GM23248 (cell line): ENCODE results near the gene TPGS1. TPM values are rescaled to one million over a fixed set of nuclear protein-coding genes. Genes with fewer than 3 reads are reported as not detected.

Source experiments
- DNase-seq: peaks from one replicate; pipeline ENCODE4 v3.0.0-alpha.2; 2015
- H2AFZ ChIP-seq: fragments of 200-600 bp; sonication (generic); 2 replicates; pipeline ENCODE4 v1.6.1; 2016; ENCODE audit warnings: antibody characterized with exemption
- H3F3A ChIP-seq: fragments of 200-600 bp; sonication (generic); 2 replicates; pipeline ENCODE4 v1.6.1; 2016; ENCODE audit warnings: mild to moderate bottlenecking, antibody characterized with exemption, mixed run types; ENCODE audit not compliant: insufficient read depth
- H3K27ac ChIP-seq: fragments of 200-600 bp; sonication (generic); 2 replicates; pipeline ENCODE4 v1.5.1; 2016; ENCODE audit warnings: mild to moderate bottlenecking
- H3K27me3 ChIP-seq: fragments of 200-600 bp; sonication (generic); replicated peaks from 2 replicates; pipeline ENCODE4 v1.6.1; 2016; ENCODE audit warnings: mild to moderate bottlenecking; ENCODE audit not compliant: insufficient read depth
- H3K36me3 ChIP-seq: fragments of 200-600 bp; sonication (generic); 2 replicates; pipeline ENCODE4 v1.6.1; 2016; ENCODE audit warnings: low read depth, mild to moderate bottlenecking
- H3K4me1 ChIP-seq: fragments of 200-600 bp; sonication (generic); 2 replicates; pipeline ENCODE4 v1.6.1; 2016; ENCODE audit warnings: mild to moderate bottlenecking; ENCODE audit not compliant: insufficient read depth
- H3K4me2 ChIP-seq: fragments of 200-600 bp; sonication (generic); one replicate; pipeline ENCODE4 v1.6.1; 2016; ENCODE audit warnings: mild to moderate bottlenecking; ENCODE audit not compliant: unreplicated experiment
- H3K4me3 ChIP-seq: fragments of 200-600 bp; sonication (generic); 2 replicates; pipeline ENCODE4 v1.5.1; 2016; ENCODE audit warnings: mild to moderate bottlenecking
- H3K79me2 ChIP-seq: fragments of 200-600 bp; sonication (generic); 2 replicates; pipeline ENCODE4 v1.6.1; 2016; ENCODE audit warnings: mild to moderate bottlenecking; ENCODE audit not compliant: insufficient read depth
- H3K9ac ChIP-seq: fragments of 200-600 bp; sonication (generic); 2 replicates; pipeline ENCODE4 v1.6.1; 2016; ENCODE audit warnings: mild to moderate bottlenecking
- H3K9me2 ChIP-seq: fragments of 200-600 bp; sonication (generic); 2 replicates; pipeline ENCODE4 v1.6.1; 2016; ENCODE audit warnings: mixed run types, mild to moderate bottlenecking, moderate library complexity; ENCODE audit not compliant: insufficient read depth
- H3K9me3 ChIP-seq: fragments of 200-600 bp; sonication (generic); one replicate; pipeline ENCODE4 v1.6.1; 2017; ENCODE audit warnings: low read depth
- H4K20me1 ChIP-seq: fragments of 200-600 bp; sonication (generic); 2 replicates; pipeline ENCODE4 v1.6.0; 2016; ENCODE audit not compliant: insufficient read depth
- EZH2 ChIP-seq: fragments of 200-600 bp; sonication (generic); IDR thresholded peaks from 2 replicates; pipeline ENCODE4 v1.6.1; 2018; ENCODE audit warnings: antibody characterized with exemption, mild to moderate bottlenecking; ENCODE audit not compliant: insufficient read depth, poor library complexity, severe bottlenecking
- EZH2phosphoT487 ChIP-seq: fragments of 200-600 bp; sonication (generic); IDR thresholded peaks from 2 replicates; pipeline ENCODE4 v1.6.1; 2018; ENCODE audit warnings: antibody characterized with exemption, moderate library complexity, mild to moderate bottlenecking, low read depth; ENCODE audit not compliant: insufficient read depth
- whole genome bisulfite sequencing, 2 experiments: methylation state at CpG; one replicate each; pipeline ENCODE4 v1.1.6; 2015 to 2017; ENCODE audit warnings: low lambda C conversion rate in 2 of 2, low coverage in 1 of 2; ENCODE audit errors: missing lambda C conversion rate in 2 of 2; 5-methylcytosine and 5-hydroxymethylcytosine counted together
- in situ Hi-C: fragments of 300-500 bp; cut with MboI; formaldehyde crosslinking; loops from 2 replicates; pipeline ENCODE4 v1.15.0; 2020
- polyA plus RNA-seq: library from polyadenylated mRNA; unstranded; fragments of >200 nt; fragmentation: Nextera tagmentation; extraction: Ambion mirVana; gene quantifications from 2 replicates; pipeline ENCODE4 v1.2.1, GENCODE V29; 2016
- total RNA-seq: library from RNA; depleted of rRNA; stranded (reverse); fragments of >200 nt; shearing (Covaris generic); gene quantifications from 2 replicates; pipeline ENCODE4 v1.2.3, GENCODE V29; 2014

The TPGS1 gene
- total and polyA plus RNA-seq, 2 experiments from 2014 or later = 22.0 to 60.5 TPM

DNA sequence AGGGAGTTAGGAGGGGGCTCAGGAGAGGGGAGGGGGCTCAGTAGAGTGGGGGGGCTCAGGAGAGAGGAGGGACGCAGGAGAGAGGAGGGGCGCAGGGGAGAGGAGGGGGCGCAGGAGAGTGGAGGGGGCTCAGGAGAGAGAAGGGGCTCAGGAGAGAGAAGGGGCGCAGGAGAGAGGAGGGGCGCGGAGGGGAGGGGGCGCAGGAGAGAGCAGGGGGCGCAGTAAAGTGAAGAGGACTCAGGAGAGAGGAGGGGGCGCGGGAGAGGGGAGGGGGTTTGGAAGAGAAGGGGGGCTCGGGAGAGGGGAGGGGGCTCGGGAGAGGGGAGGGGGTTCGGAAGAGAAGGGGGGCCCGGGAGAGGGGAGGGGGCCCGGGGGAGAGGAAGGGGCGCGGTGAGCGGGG, 10.3 kb upstream of the TPGS1 start:
- no peak overlapping the region for H3K9ac ChIP-seq
- H3K4me1 ChIP-seq = no peaks in the 10 kb centered on the region
- H3K36me3 ChIP-seq = no peaks in the 10 kb centered on the region
- WGBS, 2 experiments = 8% methylated on average over 18 of the region's 18 CpGs; no CpG with 5 or more reads in 1 of the 2 experiments
- H2AFZ ChIP-seq = no peak overlapping the region
- no peaks in the 10 kb centered on the region for H3F3A ChIP-seq
- no peaks in the 10 kb centered on the region for H3K9me3 ChIP-seq
- H3K27me3 ChIP-seq = peaks cover 5% of the 10 kb centered on the region
- no peaks in the 10 kb centered on the region for H3K79me2 ChIP-seq
- no peak for TF ChIP-seq EZH2phosphoT487
- no peak for TF ChIP-seq EZH2
- DNase-seq = no peak
- no peak overlapping the region for H3K27ac ChIP-seq
- H3K9me2 ChIP-seq = no peaks in the 10 kb centered on the region
- H3K4me3 ChIP-seq = no peak overlapping the region
- in situ Hi-C loops = no loop called here
- H3K4me2 ChIP-seq = no peak overlapping the region
- no peaks in the 10 kb centered on the region for H4K20me1 ChIP-seq

DNA sequence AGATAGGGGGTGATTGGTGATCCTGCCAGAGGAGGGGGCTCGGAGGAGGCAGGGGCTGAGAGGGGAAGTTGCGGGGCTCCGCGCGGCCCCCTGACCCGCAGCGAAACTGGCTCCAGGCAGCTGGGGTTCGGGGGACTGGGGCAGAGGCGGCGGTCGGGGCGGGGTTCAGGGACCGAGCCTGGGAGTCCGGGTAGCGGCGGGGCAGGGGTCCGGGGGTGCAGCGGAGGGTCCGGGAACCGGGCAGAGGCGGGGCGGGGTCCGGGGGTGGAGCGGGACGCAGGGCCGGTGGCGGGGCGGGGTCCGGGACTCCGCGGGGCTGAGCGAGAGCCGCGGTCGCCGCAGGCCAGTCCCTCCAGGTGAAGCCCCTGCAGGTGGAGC, 9.8 kb upstream of the TPGS1 start:
- no peak overlapping the region for H3K27ac ChIP-seq
- H3K4me2 ChIP-seq = no peak overlapping the region
- no peaks in the 10 kb centered on the region for H4K20me1 ChIP-seq
- no peaks in the 10 kb centered on the region for H3F3A ChIP-seq
- no peaks in the 10 kb centered on the region for H3K79me2 ChIP-seq
- no peak overlapping the region for H3K9ac ChIP-seq
- no peaks in the 10 kb centered on the region for H3K4me1 ChIP-seq
- in situ Hi-C loops = no loop called here
- no peak overlapping the region for H2AFZ ChIP-seq
- no peaks in the 10 kb centered on the region for H3K9me2 ChIP-seq
- no peak for TF ChIP-seq EZH2phosphoT487
- no peak for TF ChIP-seq EZH2
- WGBS, 2 experiments = 3% methylated on average over 33 of the region's 36 CpGs; no CpG with 5 or more reads in 1 of the 2 experiments
- H3K36me3 ChIP-seq = no peaks in the 10 kb centered on the region
- no peak overlapping the region for H3K4me3 ChIP-seq
- H3K9me3 ChIP-seq = no peaks in the 10 kb centered on the region
- peaks cover 5% of the 10 kb centered on the region for H3K27me3 ChIP-seq
- DNase-seq = no peak

DNA sequence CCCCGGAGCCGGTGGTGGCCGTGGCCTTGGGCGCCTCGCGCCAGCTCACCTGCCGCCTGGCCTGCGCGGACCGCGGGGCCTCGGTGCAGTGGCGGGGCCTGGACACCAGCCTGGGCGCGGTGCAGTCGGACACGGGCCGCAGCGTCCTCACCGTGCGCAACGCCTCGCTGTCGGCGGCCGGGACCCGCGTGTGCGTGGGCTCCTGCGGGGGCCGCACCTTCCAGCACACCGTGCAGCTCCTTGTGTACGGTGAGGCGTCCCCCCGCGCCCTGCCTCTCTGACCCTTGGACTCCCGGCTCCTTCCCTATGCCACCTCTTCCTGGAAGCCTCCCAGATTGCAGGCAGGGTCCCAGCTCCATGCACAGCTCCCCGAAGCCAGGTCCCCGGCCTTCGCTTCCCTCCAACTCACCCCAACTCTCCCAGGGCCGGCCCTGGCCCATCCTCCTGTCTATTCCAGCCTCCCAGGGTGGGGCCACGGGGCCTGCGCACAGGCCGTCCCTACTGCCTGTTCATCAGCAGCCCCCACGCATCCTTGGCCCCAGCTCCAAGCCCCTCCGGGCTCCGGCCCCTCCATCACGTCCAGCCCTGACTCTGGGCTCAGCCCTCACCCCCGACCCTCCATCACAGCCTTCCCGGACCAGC, 9.3 kb upstream of the TPGS1 start:
- Histone ChIP-seq H3K79me2 (no peaks in the 10 kb centered on the region), H3K4me1 (no peaks in the 10 kb centered on the region), H3K36me3 (no peaks in the 10 kb centered on the region), H3K27ac (no peak overlapping the region), H3K4me3 (no peak overlapping the region), H3K9me2 (no peaks in the 10 kb centered on the region), H3K9ac (no peak overlapping the region), H3K27me3 (peaks cover 5% of the 10 kb centered on the region), H2AFZ (no peak overlapping the region), H4K20me1 (no peaks in the 10 kb centered on the region), H3K9me3 (no peaks in the 10 kb centered on the region), H3F3A (no peaks in the 10 kb centered on the region), H3K4me2 (no peak overlapping the region)
- WGBS, 2 experiments = 3 to 6% methylated on average over 43 to 50 of the region's 50 CpGs
- peak; percentile 95 for TF ChIP-seq EZH2
- no peak for TF ChIP-seq EZH2phosphoT487
- no peak for DNase-seq
- in situ Hi-C loops = no loop called here

DNA sequence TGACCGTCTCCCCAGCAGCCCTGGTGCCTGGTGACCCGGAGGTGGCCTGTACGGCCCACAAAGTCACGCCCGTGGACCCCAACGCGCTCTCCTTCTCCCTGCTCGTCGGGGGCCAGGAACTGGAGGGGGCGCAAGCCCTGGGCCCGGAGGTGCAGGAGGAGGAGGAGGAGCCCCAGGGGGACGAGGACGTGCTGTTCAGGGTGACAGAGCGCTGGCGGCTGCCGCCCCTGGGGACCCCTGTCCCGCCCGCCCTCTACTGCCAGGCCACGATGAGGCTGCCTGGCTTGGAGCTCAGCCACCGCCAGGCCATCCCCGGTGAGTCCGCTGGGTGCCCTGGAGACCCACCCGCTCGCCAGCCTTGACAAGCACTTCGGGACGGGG, 8.8 kb upstream of the TPGS1 start:
- Histone ChIP-seq H3K27me3 (peaks cover 5% of the 10 kb centered on the region), H3K9me3 (no peaks in the 10 kb centered on the region), H3K4me3 (no peak overlapping the region), H2AFZ (no peak overlapping the region), H3K79me2 (no peaks in the 10 kb centered on the region), H4K20me1 (no peaks in the 10 kb centered on the region), H3K27ac (no peak overlapping the region), H3F3A (no peaks in the 10 kb centered on the region), H3K9ac (no peak overlapping the region), H3K4me1 (no peaks in the 10 kb centered on the region), H3K9me2 (no peaks in the 10 kb centered on the region), H3K36me3 (no peaks in the 10 kb centered on the region), H3K4me2 (no peak overlapping the region)
- no peak for TF ChIP-seq EZH2
- in situ Hi-C loops = no loop called here
- WGBS, 2 experiments = 4 to 9% methylated on average over 12 to 15 of the region's 26 CpGs
- no peak for DNase-seq

DNA sequence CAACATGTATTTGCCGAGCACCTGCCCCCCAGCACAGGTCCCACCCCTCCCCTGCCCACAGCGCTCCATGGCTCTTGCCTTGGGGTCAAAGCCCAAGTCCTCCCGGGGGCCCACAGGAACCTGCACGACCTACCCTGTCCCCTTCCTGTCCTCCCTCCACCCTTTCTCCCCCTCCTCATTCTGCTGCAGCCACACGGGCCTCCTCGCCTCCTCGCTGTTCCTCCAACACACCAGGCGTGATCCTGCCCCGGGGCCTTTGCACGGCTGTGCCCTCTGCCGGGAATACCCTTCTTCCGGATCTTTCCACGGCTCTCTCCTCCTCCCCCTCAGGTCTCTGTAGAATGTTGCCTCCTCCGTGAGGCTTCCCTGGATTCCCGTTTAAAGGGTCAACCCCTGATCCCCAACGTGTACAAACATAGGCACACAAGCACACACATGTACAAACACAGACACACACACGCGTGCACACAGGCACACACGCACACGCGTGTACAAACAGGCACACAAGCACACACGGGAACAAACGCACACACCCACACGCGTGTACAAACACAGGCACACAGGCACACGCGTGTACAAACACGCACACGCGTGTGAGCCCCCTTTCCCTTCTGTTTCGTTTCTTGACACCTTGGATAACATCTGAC, 8.2 kb upstream of the TPGS1 start:
- no peak for TF ChIP-seq EZH2phosphoT487
- TF ChIP-seq EZH2 = no peak
- WGBS, 2 experiments = 69 to 70% methylated on average over 28 to 31 of the region's 31 CpGs
- Histone ChIP-seq H3K79me2 (no peaks in the 10 kb centered on the region), H3K4me3 (no peak overlapping the region), H3K4me1 (no peaks in the 10 kb centered on the region), H2AFZ (no peak overlapping the region), H3K4me2 (no peak overlapping the region), H4K20me1 (no peaks in the 10 kb centered on the region), H3F3A (no peaks in the 10 kb centered on the region), H3K9ac (no peak overlapping the region), H3K9me3 (no peaks in the 10 kb centered on the region), H3K27me3 (peaks cover 5% of the 10 kb centered on the region), H3K36me3 (no peaks in the 10 kb centered on the region), H3K27ac (no peak overlapping the region), H3K9me2 (no peaks in the 10 kb centered on the region)
- in situ Hi-C loops = no loop called here
- DNase-seq = no peak
